Uterus (tissue), 4 donors: Measurements from ENCODE around the gene KCTD3. TPM values are rescaled to one million over a fixed set of nuclear protein-coding genes. Genes with fewer than 3 reads are reported as not detected.

Source experiments
- DNase-seq, 2 donors: peaks; one replicate each; pipeline ENCODE4 v3.0.0-alpha.2; 2019 to 2020
- H3K27ac ChIP-seq, 2 donors: fragments of 200-600 bp; sonication (generic); 1 replicate in 1 of 2; 2 replicates in 1 of 2; pipeline ENCODE4 v1.5.1; 2016 to 2018
- H3K27me3 ChIP-seq, 2 donors: fragments of 200-600 bp; sonication (generic); one replicate each; pipeline ENCODE4 v1.5.1; 2018 to 2019; ENCODE audit warnings: control low read depth in 1 of 2
- H3K36me3 ChIP-seq, 2 donors: fragments of 200-600 bp; sonication (generic); one replicate each; pipeline ENCODE4 v1.5.1; 2019; ENCODE audit warnings: control low read depth in 1 of 2
- H3K4me1 ChIP-seq, 2 donors: fragments of 200-600 bp; sonication (generic); one replicate each; pipeline ENCODE4 v1.5.1; 2018 to 2019; ENCODE audit warnings: control low read depth in 1 of 2
- H3K4me3 ChIP-seq, 2 donors: fragments of 200-600 bp; sonication (generic); 1 replicate in 1 of 2; 2 replicates in 1 of 2; pipeline ENCODE4 v1.5.1; 2018 to 2019; ENCODE audit warnings: mild to moderate bottlenecking in 1 of 2
- H3K9me3 ChIP-seq, 2 donors: fragments of 200-600 bp; sonication (generic); one replicate each; pipeline ENCODE4 v1.5.1; 2019; ENCODE audit warnings: control low read depth in 1 of 2
- CTCF ChIP-seq, 4 experiments: fragments of 200-600 bp in 2 of 4; fragments of 450-650 bp in 2 of 4; sonication (generic) in 2 of 4; IDR thresholded peaks; one replicate each; pipeline ENCODE4 v1.5.1; 2016 to 2019; ENCODE audit warnings: antibody characterized with exemption in 4 of 4, mild to moderate bottlenecking in 2 of 4, moderate library complexity in 1 of 4
- POLR2A ChIP-seq, 2 donors: fragments of 450-650 bp; IDR thresholded peaks; one replicate each; pipeline ENCODE4 v1.6.1; 2016; ENCODE audit warnings: antibody characterized with exemption in 2 of 2, mild to moderate bottlenecking in 1 of 2, moderate library complexity in 1 of 2
- intact Hi-C: fragments of 100-400 bp; cut with DNase I; formaldehyde crosslinking; loops from one replicate; pipeline ENCODE4 v1.15.1; 2023; ENCODE audit warnings: low total_unique reads
- total RNA-seq, 4 donors: library from RNA; depleted of rRNA in 3 of 4; stranded (reverse); fragments of >200 nt in 3 of 4; gene quantifications; one replicate each; pipeline versions ENCODE4 v1.1.0 to v1.2.4, GENCODE V29; 2014 to 2023
- donor health status: DM: yes; HTN: yes; CAD: no.

Gene KCTD3
- total RNA-seq, 4 donors from 2014 or later, result 43.2 to 92.4 (median 53.7) TPM

GRCh38 chr1:215595231-215595630 lies 28.1 kb downstream of the KCTD3 start:
- intact Hi-C loops, result no loop called here
- Histone ChIP-seq H3K36me3 (no peaks in the 10 kb centered on the region), H3K27me3 (no peaks in the 10 kb centered on the region), H3K4me1 (no peaks in the 10 kb centered on the region), H3K9me3 (peaks cover 0 to 3% of the 10 kb centered on the region in 2 donors), H3K27ac (no peak overlapping the region), H3K4me3 (no peak overlapping the region)
- DNase-seq, result no peak
- TF ChIP-seq POLR2A (IDR thresholded peaks at IDR 0.05) (no peak), CTCF (IDR thresholded peaks at IDR 0.05) (no peak)

GRCh38 chr1:215597961-215598360 lies 30.9 kb downstream of the KCTD3 start:
- H3K36me3 ChIP-seq, result no peaks in the 10 kb centered on the region
- no peak for DNase-seq
- no peak overlapping the region for H3K27ac ChIP-seq
- no peaks in the 10 kb centered on the region for H3K4me1 ChIP-seq
- no peak for TF ChIP-seq POLR2A (IDR thresholded peaks at IDR 0.05)
- no peak for TF ChIP-seq CTCF (IDR thresholded peaks at IDR 0.05)
- H3K9me3 ChIP-seq, result no peaks in the 10 kb centered on the region
- intact Hi-C loops, result no loop called here
- no peak overlapping the region for H3K4me3 ChIP-seq
- no peaks in the 10 kb centered on the region for H3K27me3 ChIP-seq

GRCh38 chr1:215599418-215600074 lies 32.4 kb downstream of the KCTD3 start:
- Histone ChIP-seq H3K9me3 (no peaks in the 10 kb centered on the region), H3K27ac (no peak overlapping the region), H3K4me3 (no peak overlapping the region), H3K27me3 (no peaks in the 10 kb centered on the region), H3K36me3 (no peaks in the 10 kb centered on the region), H3K4me1 (no peaks in the 10 kb centered on the region)
- no peak for TF ChIP-seq CTCF (IDR thresholded peaks at IDR 0.05)
- TF ChIP-seq POLR2A (IDR thresholded peaks at IDR 0.05), result no peak
- intact Hi-C loops, result no loop called here
- no peak for DNase-seq

GRCh38 chr1:215600258-215600792 lies 33.2 kb downstream of the KCTD3 start:
- H3K27ac ChIP-seq, result no peak overlapping the region
- intact Hi-C loops, result no loop called here
- no peak overlapping the region for H3K4me3 ChIP-seq
- no peak for TF ChIP-seq CTCF (IDR thresholded peaks at IDR 0.05)
- DNase-seq, result no peak
- no peaks in the 10 kb centered on the region for H3K9me3 ChIP-seq
- no peaks in the 10 kb centered on the region for H3K36me3 ChIP-seq
- no peaks in the 10 kb centered on the region for H3K27me3 ChIP-seq
- H3K4me1 ChIP-seq, result no peaks in the 10 kb centered on the region

- Histone ChIP-seq H3K27ac (no peak overlapping the region), H3K36me3 (no peaks in the 10 kb centered on the region), H3K4me1 (no peaks in the 10 kb centered on the region), H3K9me3 (no peaks in the 10 kb centered on the region), H3K4me3 (no peak overlapping the region), H3K27me3 (no peaks in the 10 kb centered on the region)
- no peak for DNase-seq
- no peak for TF ChIP-seq POLR2A (IDR thresholded peaks at IDR 0.05)
- intact Hi-C loops, result no loop called here
Observed at GRCh38 chr1:215600867-215601266, 33.8 kb downstream of the KCTD3 start.
